ENCODE results near the gene SNAPC4. TPM values are rescaled to one million over a fixed set of nuclear protein-coding genes. Genes with fewer than 3 reads are reported as not detected.

Gene SNAPC4
- total and polyA plus RNA-seq, 8 donors, result 5.8 to 14.2 (median 11.3) TPM

DNA sequence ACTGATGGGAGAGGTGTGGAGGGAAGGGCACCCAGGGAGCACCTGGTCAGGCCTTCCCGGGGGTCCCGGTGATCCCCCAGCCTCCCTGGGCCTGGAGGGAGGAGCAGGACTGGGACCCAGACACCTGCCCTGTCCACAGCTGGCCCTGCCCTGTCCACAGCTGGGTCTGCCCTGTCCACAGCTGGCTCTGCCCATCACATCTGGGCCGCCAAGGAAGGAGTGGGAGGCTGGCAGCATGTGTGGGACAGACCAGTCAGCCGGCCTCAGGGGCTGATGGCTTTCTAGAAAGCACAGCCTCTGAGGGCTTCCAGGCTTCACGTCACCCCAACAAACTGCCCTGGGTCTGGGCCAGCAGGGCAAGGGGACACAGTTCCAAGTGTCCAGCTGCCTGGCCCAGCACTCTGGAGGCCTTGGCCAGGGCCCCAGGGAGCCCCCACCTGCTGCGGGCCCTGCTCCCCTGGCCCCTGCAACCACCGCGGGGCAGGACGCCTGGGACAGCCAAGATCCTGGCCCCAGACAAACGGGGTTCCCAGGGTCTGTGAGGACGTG is 48.6 kb downstream of the SNAPC4 start:
- intact Hi-C loops (cut with DNase I), result no loop called here
- H3K27ac ChIP-seq, result no peak overlapping the region
- H3K9me3 ChIP-seq, result no peaks in the 10 kb centered on the region
- no peak for ATAC-seq
- H3K4me3 ChIP-seq, result no peak overlapping the region
- TF ChIP-seq, protein P1, sequence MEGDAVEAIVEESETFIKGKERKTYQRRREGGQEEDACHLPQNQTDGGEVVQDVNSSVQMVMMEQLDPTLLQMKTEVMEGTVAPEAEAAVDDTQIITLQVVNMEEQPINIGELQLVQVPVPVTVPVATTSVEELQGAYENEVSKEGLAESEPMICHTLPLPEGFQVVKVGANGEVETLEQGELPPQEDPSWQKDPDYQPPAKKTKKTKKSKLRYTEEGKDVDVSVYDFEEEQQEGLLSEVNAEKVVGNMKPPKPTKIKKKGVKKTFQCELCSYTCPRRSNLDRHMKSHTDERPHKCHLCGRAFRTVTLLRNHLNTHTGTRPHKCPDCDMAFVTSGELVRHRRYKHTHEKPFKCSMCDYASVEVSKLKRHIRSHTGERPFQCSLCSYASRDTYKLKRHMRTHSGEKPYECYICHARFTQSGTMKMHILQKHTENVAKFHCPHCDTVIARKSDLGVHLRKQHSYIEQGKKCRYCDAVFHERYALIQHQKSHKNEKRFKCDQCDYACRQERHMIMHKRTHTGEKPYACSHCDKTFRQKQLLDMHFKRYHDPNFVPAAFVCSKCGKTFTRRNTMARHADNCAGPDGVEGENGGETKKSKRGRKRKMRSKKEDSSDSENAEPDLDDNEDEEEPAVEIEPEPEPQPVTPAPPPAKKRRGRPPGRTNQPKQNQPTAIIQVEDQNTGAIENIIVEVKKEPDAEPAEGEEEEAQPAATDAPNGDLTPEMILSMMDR (IDR thresholded peaks at IDR 0.05), result no peak
- DNase-seq, result no peak
- H3K36me3 ChIP-seq, result peaks cover 0 to 2% of the 10 kb centered on the region in 2 donors
- H3K27me3 ChIP-seq, result no peaks in the 10 kb centered on the region
- peaks cover 0 to 7% of the 10 kb centered on the region in 2 donors for H3K4me1 ChIP-seq

Other genes with a start within 250 kb of the SNAPC4 start
- not detected for gene LHX3, start 195.0 kb downstream of the SNAPC4 start, total RNA-seq
- not detected for gene LHX3, start 195.0 kb downstream of the SNAPC4 start, polyA plus RNA-seq (ENCODE audit: insufficient read length in 6 of 6)
- 10 to 100 TPM; 10.5 to 13.6 TPM for gene QSOX2, start 154.4 kb downstream of the SNAPC4 start, total RNA-seq
- gene QSOX2, start 154.4 kb downstream of the SNAPC4 start, polyA plus RNA-seq (ENCODE audit: insufficient read length in 6 of 6), result 10 to 100 TPM in 5 of 6 donors, 1 to 10 TPM in 1; 9.5 to 15.4 (median 12.0) TPM
- 1 to 10 TPM in 1 of 2 donors, under 1 TPM in 1; 0.47 to 2.6 TPM for gene CCDC187, start 96.1 kb downstream of the SNAPC4 start, total RNA-seq
- 1 to 10 TPM; 1.1 to 3.0 (median 1.9) TPM for gene CCDC187, start 96.1 kb downstream of the SNAPC4 start, polyA plus RNA-seq (ENCODE audit: insufficient read length in 6 of 6)
- 10 to 100 TPM; 21.7 to 22.4 TPM for gene GPSM1, start 72.6 kb downstream of the SNAPC4 start, total RNA-seq
- 10 to 100 TPM; 41.9 to 84.3 (median 55.0) TPM for gene GPSM1, start 72.6 kb downstream of the SNAPC4 start, polyA plus RNA-seq (ENCODE audit: insufficient read length in 6 of 6)
- gene DNLZ, start 36.4 kb downstream of the SNAPC4 start, total RNA-seq, result 10 to 100 TPM; 12.0 to 17.5 TPM
- 10 to 100 TPM in 2 of 6 donors, 1 to 10 TPM in 4; 4.2 to 18.8 (median 6.2) TPM for gene DNLZ, start 36.4 kb downstream of the SNAPC4 start, polyA plus RNA-seq (ENCODE audit: insufficient read length in 6 of 6)
- 10 to 100 TPM in 1 of 2 donors, 1 to 10 TPM in 1; 6.6 to 11.1 TPM for gene CARD9, start 26.5 kb downstream of the SNAPC4 start, total RNA-seq
- 1 to 10 TPM in 5 of 6 donors, under 1 TPM in 1; 0.66 to 1.7 (median 1.3) TPM for gene CARD9, start 26.5 kb downstream of the SNAPC4 start, polyA plus RNA-seq (ENCODE audit: insufficient read length in 6 of 6)
- gene ENTR1, start 10.4 kb upstream of the SNAPC4 start, total RNA-seq, result 10 to 100 TPM; 37.8 to 62.5 TPM
- 10 to 100 TPM; 40.6 to 64.5 (median 51.8) TPM for gene ENTR1, start 10.4 kb upstream of the SNAPC4 start, polyA plus RNA-seq (ENCODE audit: insufficient read length in 6 of 6)
- 10 to 100 TPM; 44.9 to 52.5 TPM for gene PMPCA, start 10.5 kb upstream of the SNAPC4 start, total RNA-seq
- 10 to 100 TPM; 44.7 to 59.5 (median 54.0) TPM for gene PMPCA, start 10.5 kb upstream of the SNAPC4 start, polyA plus RNA-seq (ENCODE audit: insufficient read length in 6 of 6)
- gene INPP5E, start 39.7 kb upstream of the SNAPC4 start, total RNA-seq, result 10 to 100 TPM; 12.0 TPM
- gene INPP5E, start 39.7 kb upstream of the SNAPC4 start, polyA plus RNA-seq (ENCODE audit: insufficient read length in 6 of 6), result 10 to 100 TPM; 11.4 to 19.8 (median 14.3) TPM
- 10 to 100 TPM; 77.8 to 79.5 TPM for gene SEC16A, start 82.9 kb upstream of the SNAPC4 start, total RNA-seq
- gene SEC16A, start 82.9 kb upstream of the SNAPC4 start, polyA plus RNA-seq (ENCODE audit: insufficient read length in 6 of 6), result 10 to 100 TPM; 51.2 to 69.4 (median 56.5) TPM
- gene NOTCH1, start 145.9 kb upstream of the SNAPC4 start, total RNA-seq, result 100 to 1,000 TPM in 1 of 2 donors, 10 to 100 TPM in 1; 65.1 to 102 TPM
- gene NOTCH1, start 145.9 kb upstream of the SNAPC4 start, polyA plus RNA-seq (ENCODE audit: insufficient read length in 6 of 6), result 10 to 100 TPM; 21.7 to 41.7 (median 30.4) TPM

All from left lung (tissue), 10 donors.